Measurements from ENCODE around the gene RANBP3L.

RANBP3L gene

DNA sequence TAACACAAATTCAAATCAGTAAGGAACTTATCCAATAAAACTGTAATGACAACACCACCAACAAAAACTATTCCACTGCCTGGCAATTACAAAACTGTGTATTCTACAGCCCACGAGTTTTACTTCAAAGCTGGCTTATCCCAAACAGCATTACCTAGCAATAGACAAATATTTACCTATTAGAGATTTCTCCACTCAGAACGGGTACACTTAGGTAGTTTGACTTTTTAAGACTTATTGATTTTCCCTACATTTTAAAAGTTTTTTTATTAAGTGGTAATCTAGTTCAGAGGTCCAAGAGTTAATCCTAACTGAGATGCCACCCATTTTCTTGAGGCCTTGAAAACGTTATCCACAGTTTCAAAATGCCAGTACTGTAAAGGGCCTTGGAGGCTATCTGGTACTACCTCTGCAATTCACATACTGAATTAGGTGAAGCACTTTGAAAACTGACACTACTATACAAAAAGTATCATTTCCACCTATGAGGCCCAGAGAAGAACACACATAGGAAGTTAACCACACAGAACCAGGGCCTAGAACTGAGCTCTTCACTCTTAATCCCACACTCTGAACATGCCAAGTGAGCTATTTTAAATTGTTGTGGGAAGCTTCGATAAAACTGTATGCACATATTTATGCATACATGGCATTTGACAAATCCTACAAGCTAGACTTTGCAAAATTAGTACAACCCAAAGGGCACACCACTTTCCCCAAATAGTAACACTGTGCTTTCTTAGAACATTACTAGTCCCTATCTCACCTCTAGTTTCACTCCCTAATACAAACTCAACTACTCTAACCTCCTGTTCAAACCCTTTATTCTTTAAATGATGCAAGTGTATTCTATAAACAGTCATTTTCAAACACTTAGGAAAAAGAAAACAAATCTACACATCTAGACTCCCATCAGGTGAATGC lies 62.1 kb downstream of the RANBP3L start:
- Histone ChIP-seq H4K20me1 (ENCODE audit: insufficient read depth, low read length) (no peaks in the 10 kb centered on the region), H2AFZ (ENCODE audit: low read length) (peak overlapping the region; percentile 73; the same call in 1 of the 2 replicates), H3K9ac (ENCODE audit: low read length) (peak overlapping the region; percentile 92; the same call in 1 of the 2 replicates), H3K36me3 (replicated peaks; ENCODE audit: insufficient read depth, low read length) (no peaks in the 10 kb centered on the region), H3K4me3 (ENCODE audit: low read length) (peak overlapping the region; percentile 83), H3K27me3 (replicated peaks; ENCODE audit: insufficient read depth, low read length) (no peaks in the 10 kb centered on the region), H3K4me1 (ENCODE audit: low read length) (peaks cover 33% of the 10 kb centered on the region), H3K9me2 (replicated peaks; ENCODE audit: insufficient read depth, low read length) (no peaks in the 10 kb centered on the region), H3F3A (ENCODE audit: insufficient read depth, low read length) (peaks cover 23% of the 10 kb centered on the region), H3K4me2 (ENCODE audit: low read depth, low read length) (peak overlapping the region; percentile 84), H3K27ac (ENCODE audit: low read length) (peak overlapping the region; percentile 87), H3K9me3 (replicated peaks; ENCODE audit: insufficient read depth, low read length) (no peaks in the 10 kb centered on the region), H3K79me2 (ENCODE audit: low read length) (peaks cover 51% of the 10 kb centered on the region)
- DNase-seq, result peak; percentile 44
- TF ChIP-seq, protein P1, sequence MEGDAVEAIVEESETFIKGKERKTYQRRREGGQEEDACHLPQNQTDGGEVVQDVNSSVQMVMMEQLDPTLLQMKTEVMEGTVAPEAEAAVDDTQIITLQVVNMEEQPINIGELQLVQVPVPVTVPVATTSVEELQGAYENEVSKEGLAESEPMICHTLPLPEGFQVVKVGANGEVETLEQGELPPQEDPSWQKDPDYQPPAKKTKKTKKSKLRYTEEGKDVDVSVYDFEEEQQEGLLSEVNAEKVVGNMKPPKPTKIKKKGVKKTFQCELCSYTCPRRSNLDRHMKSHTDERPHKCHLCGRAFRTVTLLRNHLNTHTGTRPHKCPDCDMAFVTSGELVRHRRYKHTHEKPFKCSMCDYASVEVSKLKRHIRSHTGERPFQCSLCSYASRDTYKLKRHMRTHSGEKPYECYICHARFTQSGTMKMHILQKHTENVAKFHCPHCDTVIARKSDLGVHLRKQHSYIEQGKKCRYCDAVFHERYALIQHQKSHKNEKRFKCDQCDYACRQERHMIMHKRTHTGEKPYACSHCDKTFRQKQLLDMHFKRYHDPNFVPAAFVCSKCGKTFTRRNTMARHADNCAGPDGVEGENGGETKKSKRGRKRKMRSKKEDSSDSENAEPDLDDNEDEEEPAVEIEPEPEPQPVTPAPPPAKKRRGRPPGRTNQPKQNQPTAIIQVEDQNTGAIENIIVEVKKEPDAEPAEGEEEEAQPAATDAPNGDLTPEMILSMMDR (IDR thresholded peaks at IDR 0.05; ENCODE audit: low read length), result no peak
- TF ChIP-seq EZH2phosphoT487 (IDR thresholded peaks at IDR 0.05; ENCODE audit: low read length) (no peak), EZH2 (optimal IDR thresholded peaks at IDR 0.05; ENCODE audit: low read depth, low read length) (no peak)

DNA sequence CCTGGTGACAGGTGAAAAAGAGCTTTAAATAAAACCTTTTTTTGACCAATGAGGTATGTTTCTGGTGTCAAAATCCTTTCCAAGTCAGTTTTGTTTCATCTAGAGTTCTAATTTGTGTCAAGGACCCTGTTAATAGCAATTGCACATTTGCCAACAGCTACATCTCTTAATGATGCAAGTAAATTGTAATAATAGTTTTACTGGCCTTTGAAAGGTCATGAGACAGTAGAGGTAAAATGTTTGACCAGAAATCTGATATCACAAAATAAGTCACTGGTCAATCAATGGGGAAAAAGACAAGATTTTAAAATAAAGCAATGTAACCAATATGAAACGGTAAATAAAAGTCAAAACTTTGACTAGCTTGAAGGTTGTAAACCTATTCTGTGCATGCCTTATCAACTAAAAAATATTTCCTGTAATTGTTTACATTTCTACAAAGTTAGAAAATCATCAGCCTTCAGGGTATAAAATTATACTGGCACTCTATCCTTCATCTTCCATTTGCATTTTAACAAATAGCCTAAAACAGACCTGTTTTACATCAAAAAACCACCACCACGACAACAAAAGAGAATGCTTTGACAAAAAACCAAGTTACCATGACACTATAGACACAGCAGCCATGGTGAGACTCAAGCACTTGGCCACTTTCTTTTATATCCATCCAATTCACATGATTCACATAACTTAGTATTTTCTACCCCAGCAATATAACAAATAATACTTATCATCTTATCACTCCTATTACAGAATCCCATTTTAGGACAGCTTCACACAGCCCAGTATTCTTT lies 63.0 kb downstream of the RANBP3L start:
- Histone ChIP-seq H3K27me3 (replicated peaks; ENCODE audit: insufficient read depth, low read length) (no peaks in the 10 kb centered on the region), H2AFZ (ENCODE audit: low read length) (no peak overlapping the region), H3K9me2 (replicated peaks; ENCODE audit: insufficient read depth, low read length) (no peaks in the 10 kb centered on the region), H3K79me2 (ENCODE audit: low read length) (peaks cover 54% of the 10 kb centered on the region), H3K4me1 (ENCODE audit: low read length) (peaks cover 33% of the 10 kb centered on the region), H3K4me2 (ENCODE audit: low read depth, low read length) (peak overlapping the region; percentile 84), H3F3A (ENCODE audit: insufficient read depth, low read length) (peaks cover 23% of the 10 kb centered on the region), H3K4me3 (ENCODE audit: low read length) (no peak overlapping the region; the same call in 1 of the 2 replicates), H4K20me1 (ENCODE audit: insufficient read depth, low read length) (no peaks in the 10 kb centered on the region), H3K9me3 (replicated peaks; ENCODE audit: insufficient read depth, low read length) (no peaks in the 10 kb centered on the region), H3K9ac (ENCODE audit: low read length) (0 out of 2 replicates have a peak overlapping the region, but pooled peaks have one; percentile 2), H3K27ac (ENCODE audit: low read length) (peak overlapping the region; percentile 87; the same call in 1 of the 2 replicates), H3K36me3 (replicated peaks; ENCODE audit: insufficient read depth, low read length) (no peaks in the 10 kb centered on the region)
- no peak for DNase-seq
- TF ChIP-seq, protein P1 (IDR thresholded peaks at IDR 0.05; ENCODE audit: low read length), result no peak
- TF ChIP-seq EZH2 (optimal IDR thresholded peaks at IDR 0.05; ENCODE audit: low read depth, low read length) (no peak), EZH2phosphoT487 (IDR thresholded peaks at IDR 0.05; ENCODE audit: low read length) (no peak)

DNA sequence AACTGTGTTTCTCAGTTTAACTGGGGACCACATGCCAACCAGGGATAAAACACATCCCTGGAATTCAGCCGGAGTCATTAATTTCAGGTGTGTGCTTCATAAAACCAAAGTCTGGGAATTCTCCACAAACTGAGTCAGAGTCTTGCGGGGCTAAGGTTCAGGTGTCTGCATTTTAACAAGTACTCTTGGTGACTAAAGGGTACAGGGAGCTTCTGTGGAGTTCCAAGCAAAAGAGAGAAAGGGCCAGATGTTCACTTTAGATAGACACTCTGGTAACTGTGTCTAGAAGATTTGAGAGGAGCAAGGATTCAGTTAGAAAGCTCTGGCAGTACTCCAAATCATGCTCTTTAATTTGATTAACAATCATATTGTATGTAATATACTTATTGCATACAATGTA lies 64.0 kb downstream of the RANBP3L start:
- no peak for DNase-seq
- Histone ChIP-seq H3K79me2 (ENCODE audit: low read length) (peaks cover 58% of the 10 kb centered on the region), H3K4me2 (ENCODE audit: low read depth, low read length) (no peak overlapping the region), H2AFZ (ENCODE audit: low read length) (no peak overlapping the region), H4K20me1 (ENCODE audit: insufficient read depth, low read length) (no peaks in the 10 kb centered on the region), H3F3A (ENCODE audit: insufficient read depth, low read length) (peaks cover 23% of the 10 kb centered on the region), H3K4me3 (ENCODE audit: low read length) (no peak overlapping the region), H3K9ac (ENCODE audit: low read length) (no peak overlapping the region), H3K27ac (ENCODE audit: low read length) (no peak overlapping the region), H3K4me1 (ENCODE audit: low read length) (peaks cover 33% of the 10 kb centered on the region), H3K9me3 (replicated peaks; ENCODE audit: insufficient read depth, low read length) (no peaks in the 10 kb centered on the region), H3K36me3 (replicated peaks; ENCODE audit: insufficient read depth, low read length) (no peaks in the 10 kb centered on the region), H3K9me2 (replicated peaks; ENCODE audit: insufficient read depth, low read length) (no peaks in the 10 kb centered on the region), H3K27me3 (replicated peaks; ENCODE audit: insufficient read depth, low read length) (no peaks in the 10 kb centered on the region)
- TF ChIP-seq, protein P1 (IDR thresholded peaks at IDR 0.05; ENCODE audit: low read length), result no peak
- TF ChIP-seq EZH2 (optimal IDR thresholded peaks at IDR 0.05; ENCODE audit: low read depth, low read length), result no peak
- no peak for TF ChIP-seq EZH2phosphoT487 (IDR thresholded peaks at IDR 0.05; ENCODE audit: low read length)
